ENCODE data around the gene ZFHX3. TPM values are rescaled to one million over a fixed set of nuclear protein-coding genes. Genes with fewer than 3 reads are reported as not detected.

The ZFHX3 gene
- total and polyA plus RNA-seq, 9 donors: 5.2 to 12.0 (median 7.5) TPM

GRCh38 chr16:72838951-72839350, 209.0 kb downstream of the ZFHX3 start:
- Histone ChIP-seq H3K9me3 (replicated peaks; ENCODE audit: control insufficient read depth, low read depth, low read length) (no peaks in the 10 kb centered on the region), H3K4me3 (ENCODE audit: low read length) (no peak overlapping the region), H3K27me3 (ENCODE audit: control insufficient read depth, insufficient read depth, low read length) (no peaks in the 10 kb centered on the region), H3K36me3 (ENCODE audit: control insufficient read depth, insufficient read depth, low read length) (no peaks in the 10 kb centered on the region), H3K27ac (ENCODE audit: low read length) (no peak overlapping the region), H3K4me1 (ENCODE audit: control insufficient read depth, insufficient read depth, low read length) (peaks cover 14% of the 10 kb centered on the region)
- WGBS (ENCODE audit: insufficient coverage): 75% methylated on average over 10 of the region's 13 CpGs
- no peak for DNase-seq

- Histone ChIP-seq H3K36me3 (ENCODE audit: control insufficient read depth, insufficient read depth, low read length) (no peaks in the 10 kb centered on the region), H3K27ac (ENCODE audit: low read length) (no peak overlapping the region), H3K4me3 (ENCODE audit: low read length) (no peak overlapping the region), H3K27me3 (ENCODE audit: control insufficient read depth, insufficient read depth, low read length) (no peaks in the 10 kb centered on the region), H3K4me1 (ENCODE audit: control insufficient read depth, insufficient read depth, low read length) (peaks cover 12% of the 10 kb centered on the region), H3K9me3 (replicated peaks; ENCODE audit: control insufficient read depth, low read depth, low read length) (no peaks in the 10 kb centered on the region)
- DNase-seq: no peak
- WGBS (ENCODE audit: insufficient coverage): 69% methylated on average over 4 of the region's 11 CpGs
Observed at GRCh38 chr16:72838586-72838910, 209.4 kb downstream of the ZFHX3 start.

GRCh38 chr16:72837846-72838585, 209.9 kb downstream of the ZFHX3 start:
- H3K4me3 ChIP-seq (ENCODE audit: low read length): no peak overlapping the region
- peaks cover 16% of the 10 kb centered on the region for H3K4me1 ChIP-seq (ENCODE audit: control insufficient read depth, insufficient read depth, low read length)
- no peaks in the 10 kb centered on the region for H3K9me3 ChIP-seq (replicated peaks; ENCODE audit: control insufficient read depth, low read depth, low read length)
- DNase-seq: no peak
- no peak overlapping the region for H3K27ac ChIP-seq (ENCODE audit: low read length)
- H3K27me3 ChIP-seq (ENCODE audit: control insufficient read depth, insufficient read depth, low read length): no peaks in the 10 kb centered on the region
- no peaks in the 10 kb centered on the region for H3K36me3 ChIP-seq (ENCODE audit: control insufficient read depth, insufficient read depth, low read length)
- WGBS (ENCODE audit: insufficient coverage): 70% methylated on average over 2 of the region's 9 CpGs

GRCh38 chr16:72836985-72837384, 210.9 kb downstream of the ZFHX3 start:
- no peak for DNase-seq
- no peak overlapping the region for H3K27ac ChIP-seq (ENCODE audit: low read length)
- H3K9me3 ChIP-seq (replicated peaks; ENCODE audit: control insufficient read depth, low read depth, low read length): no peaks in the 10 kb centered on the region
- H3K4me3 ChIP-seq (ENCODE audit: low read length): no peak overlapping the region
- H3K27me3 ChIP-seq (ENCODE audit: control insufficient read depth, insufficient read depth, low read length): no peaks in the 10 kb centered on the region
- peaks cover 19% of the 10 kb centered on the region for H3K4me1 ChIP-seq (ENCODE audit: control insufficient read depth, insufficient read depth, low read length)
- no peaks in the 10 kb centered on the region for H3K36me3 ChIP-seq (ENCODE audit: control insufficient read depth, insufficient read depth, low read length)
- WGBS (ENCODE audit: insufficient coverage): 93% methylated on average over 7 of the region's 8 CpGs

- Histone ChIP-seq H3K4me1 (ENCODE audit: control insufficient read depth, insufficient read depth, low read length) (peaks cover 19% of the 10 kb centered on the region), H3K4me3 (ENCODE audit: low read length) (no peak overlapping the region), H3K27me3 (ENCODE audit: control insufficient read depth, insufficient read depth, low read length) (no peaks in the 10 kb centered on the region), H3K36me3 (ENCODE audit: control insufficient read depth, insufficient read depth, low read length) (no peaks in the 10 kb centered on the region), H3K9me3 (replicated peaks; ENCODE audit: control insufficient read depth, low read depth, low read length) (no peaks in the 10 kb centered on the region), H3K27ac (ENCODE audit: low read length) (no peak overlapping the region)
- 93% methylated on average over 5 of the region's 7 CpGs for whole genome bisulfite sequencing (ENCODE audit: insufficient coverage)
- DNase-seq: no peak
Observed at GRCh38 chr16:72836181-72836580, 211.7 kb downstream of the ZFHX3 start.

GRCh38 chr16:72835086-72835485, 212.8 kb downstream of the ZFHX3 start:
- no peak overlapping the region for H3K27ac ChIP-seq (ENCODE audit: low read length)
- H3K9me3 ChIP-seq (replicated peaks; ENCODE audit: control insufficient read depth, low read depth, low read length): no peaks in the 10 kb centered on the region
- H3K4me3 ChIP-seq (ENCODE audit: low read length): no peak overlapping the region
- H3K36me3 ChIP-seq (ENCODE audit: control insufficient read depth, insufficient read depth, low read length): no peaks in the 10 kb centered on the region
- no CpG with 5 or more reads among the region's 7 CpGs for WGBS (ENCODE audit: insufficient coverage)
- H3K4me1 ChIP-seq (ENCODE audit: control insufficient read depth, insufficient read depth, low read length): peaks cover 12% of the 10 kb centered on the region
- H3K27me3 ChIP-seq (ENCODE audit: control insufficient read depth, insufficient read depth, low read length): no peaks in the 10 kb centered on the region
- no peak for DNase-seq

- no peak for DNase-seq
- no peaks in the 10 kb centered on the region for H3K9me3 ChIP-seq (replicated peaks; ENCODE audit: control insufficient read depth, low read depth, low read length)
- H3K36me3 ChIP-seq (ENCODE audit: control insufficient read depth, insufficient read depth, low read length): peaks cover 2% of the 10 kb centered on the region
- WGBS (ENCODE audit: insufficient coverage): no CpG with 5 or more reads among the region's 9 CpGs
- no peaks in the 10 kb centered on the region for H3K27me3 ChIP-seq (ENCODE audit: control insufficient read depth, insufficient read depth, low read length)
- peaks cover 12% of the 10 kb centered on the region for H3K4me1 ChIP-seq (ENCODE audit: control insufficient read depth, insufficient read depth, low read length)
- H3K27ac ChIP-seq (ENCODE audit: low read length): no peak overlapping the region
- H3K4me3 ChIP-seq (ENCODE audit: low read length): no peak overlapping the region
Observed at GRCh38 chr16:72834499-72834898, 213.4 kb downstream of the ZFHX3 start.

GRCh38 chr16:72833969-72834368, 214.0 kb downstream of the ZFHX3 start:
- no peak overlapping the region for H3K4me3 ChIP-seq (ENCODE audit: low read length)
- peaks cover 12% of the 10 kb centered on the region for H3K4me1 ChIP-seq (ENCODE audit: control insufficient read depth, insufficient read depth, low read length)
- no peaks in the 10 kb centered on the region for H3K9me3 ChIP-seq (replicated peaks; ENCODE audit: control insufficient read depth, low read depth, low read length)
- no peaks in the 10 kb centered on the region for H3K27me3 ChIP-seq (ENCODE audit: control insufficient read depth, insufficient read depth, low read length)
- no CpG with 5 or more reads among the region's 2 CpGs for WGBS (ENCODE audit: insufficient coverage)
- H3K36me3 ChIP-seq (ENCODE audit: control insufficient read depth, insufficient read depth, low read length): peaks cover 7% of the 10 kb centered on the region
- no peak overlapping the region for H3K27ac ChIP-seq (ENCODE audit: low read length)
- DNase-seq: no peak

GRCh38 chr16:72833482-72833881, 214.4 kb downstream of the ZFHX3 start:
- Histone ChIP-seq H3K27me3 (ENCODE audit: control insufficient read depth, insufficient read depth, low read length) (no peaks in the 10 kb centered on the region), H3K36me3 (ENCODE audit: control insufficient read depth, insufficient read depth, low read length) (peaks cover 7% of the 10 kb centered on the region), H3K27ac (ENCODE audit: low read length) (peak overlapping the region; percentile 63), H3K9me3 (replicated peaks; ENCODE audit: control insufficient read depth, low read depth, low read length) (no peaks in the 10 kb centered on the region), H3K4me3 (ENCODE audit: low read length) (no peak overlapping the region), H3K4me1 (ENCODE audit: control insufficient read depth, insufficient read depth, low read length) (peaks cover 10% of the 10 kb centered on the region)
- no CpG with 5 or more reads among the region's 3 CpGs for WGBS (ENCODE audit: insufficient coverage)
- DNase-seq: no peak

- H3K4me1 ChIP-seq (ENCODE audit: control insufficient read depth, insufficient read depth, low read length): peaks cover 8% of the 10 kb centered on the region
- 11% methylated on average over 11 of the region's 13 CpGs for WGBS (ENCODE audit: insufficient coverage)
- H3K27me3 ChIP-seq (ENCODE audit: control insufficient read depth, insufficient read depth, low read length): no peaks in the 10 kb centered on the region
- DNase-seq: peak; percentile 94
- peak overlapping the region; percentile 63 for H3K27ac ChIP-seq (ENCODE audit: low read length)
- H3K9me3 ChIP-seq (replicated peaks; ENCODE audit: control insufficient read depth, low read depth, low read length): no peaks in the 10 kb centered on the region
- H3K4me3 ChIP-seq (ENCODE audit: low read length): no peak overlapping the region
- H3K36me3 ChIP-seq (ENCODE audit: control insufficient read depth, insufficient read depth, low read length): peaks cover 7% of the 10 kb centered on the region
Observed at GRCh38 chr16:72832621-72833248, 215.2 kb downstream of the ZFHX3 start.

All from muscle of leg (tissue), 11 donors.